GM12875 (cell line): Measurements from ENCODE around the gene MRPL12.
A peak's percentile ranks its signal among the peaks of the same experiment; 100 is the strongest.

Experiments used
- H3K4me3 ChIP-seq: one replicate; pipeline ENCODE4 v1.5.1; 2011; ENCODE audit warnings: low read depth, low read length, control low read depth
- TF ChIP-seq, protein P1 (sequence below): IDR thresholded peaks from 2 replicates; pipeline ENCODE4 v1.5.1; 2011; ENCODE audit warnings: low read depth, mild to moderate bottlenecking, control low read depth, inconsistent platforms, low read length, moderate library complexity, borderline replicate concordance; ENCODE audit not compliant: insufficient read depth

Gene MRPL12

DNA sequence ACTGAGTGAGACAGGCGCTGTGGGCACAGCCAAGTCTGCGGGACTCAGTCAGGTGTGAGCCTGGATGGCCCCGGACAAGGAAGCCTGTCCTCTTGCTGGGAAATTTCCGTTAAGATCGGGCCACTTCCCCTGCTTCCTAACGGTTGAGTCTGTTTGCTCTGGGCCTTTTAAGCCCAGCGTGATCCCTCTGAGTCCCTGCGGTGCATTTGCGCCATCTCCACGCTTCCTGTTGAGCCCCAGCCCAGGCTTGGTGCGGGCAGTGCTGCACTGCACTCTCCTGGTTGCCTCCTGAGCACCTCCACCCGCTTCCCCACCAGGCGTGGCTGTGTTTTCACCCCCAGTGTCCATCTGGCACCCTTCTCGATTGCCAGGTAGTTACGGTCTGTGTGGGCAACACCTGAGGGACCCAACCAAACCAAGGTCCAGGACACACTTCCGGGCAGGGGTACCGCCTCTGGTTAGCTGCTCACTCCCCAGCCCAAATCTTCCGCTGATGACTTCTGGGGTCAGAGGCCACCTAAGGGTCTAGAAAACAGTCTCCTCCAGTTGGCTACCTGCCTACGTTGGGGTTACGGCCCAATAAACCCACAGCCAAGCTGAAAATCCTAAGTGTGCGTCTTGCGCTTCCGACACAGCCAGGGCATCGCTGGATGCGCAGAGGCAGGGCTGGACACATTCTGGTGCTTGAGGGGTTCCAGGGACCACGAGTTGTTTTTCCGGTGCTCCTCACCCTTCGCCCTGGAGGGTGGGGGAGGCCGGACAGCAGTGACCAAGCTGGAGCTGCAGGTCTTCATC, 7.5 kb downstream of the MRPL12 start:
- TF ChIP-seq, protein P1, sequence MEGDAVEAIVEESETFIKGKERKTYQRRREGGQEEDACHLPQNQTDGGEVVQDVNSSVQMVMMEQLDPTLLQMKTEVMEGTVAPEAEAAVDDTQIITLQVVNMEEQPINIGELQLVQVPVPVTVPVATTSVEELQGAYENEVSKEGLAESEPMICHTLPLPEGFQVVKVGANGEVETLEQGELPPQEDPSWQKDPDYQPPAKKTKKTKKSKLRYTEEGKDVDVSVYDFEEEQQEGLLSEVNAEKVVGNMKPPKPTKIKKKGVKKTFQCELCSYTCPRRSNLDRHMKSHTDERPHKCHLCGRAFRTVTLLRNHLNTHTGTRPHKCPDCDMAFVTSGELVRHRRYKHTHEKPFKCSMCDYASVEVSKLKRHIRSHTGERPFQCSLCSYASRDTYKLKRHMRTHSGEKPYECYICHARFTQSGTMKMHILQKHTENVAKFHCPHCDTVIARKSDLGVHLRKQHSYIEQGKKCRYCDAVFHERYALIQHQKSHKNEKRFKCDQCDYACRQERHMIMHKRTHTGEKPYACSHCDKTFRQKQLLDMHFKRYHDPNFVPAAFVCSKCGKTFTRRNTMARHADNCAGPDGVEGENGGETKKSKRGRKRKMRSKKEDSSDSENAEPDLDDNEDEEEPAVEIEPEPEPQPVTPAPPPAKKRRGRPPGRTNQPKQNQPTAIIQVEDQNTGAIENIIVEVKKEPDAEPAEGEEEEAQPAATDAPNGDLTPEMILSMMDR: no peak
- no peak overlapping the region for H3K4me3 ChIP-seq

DNA sequence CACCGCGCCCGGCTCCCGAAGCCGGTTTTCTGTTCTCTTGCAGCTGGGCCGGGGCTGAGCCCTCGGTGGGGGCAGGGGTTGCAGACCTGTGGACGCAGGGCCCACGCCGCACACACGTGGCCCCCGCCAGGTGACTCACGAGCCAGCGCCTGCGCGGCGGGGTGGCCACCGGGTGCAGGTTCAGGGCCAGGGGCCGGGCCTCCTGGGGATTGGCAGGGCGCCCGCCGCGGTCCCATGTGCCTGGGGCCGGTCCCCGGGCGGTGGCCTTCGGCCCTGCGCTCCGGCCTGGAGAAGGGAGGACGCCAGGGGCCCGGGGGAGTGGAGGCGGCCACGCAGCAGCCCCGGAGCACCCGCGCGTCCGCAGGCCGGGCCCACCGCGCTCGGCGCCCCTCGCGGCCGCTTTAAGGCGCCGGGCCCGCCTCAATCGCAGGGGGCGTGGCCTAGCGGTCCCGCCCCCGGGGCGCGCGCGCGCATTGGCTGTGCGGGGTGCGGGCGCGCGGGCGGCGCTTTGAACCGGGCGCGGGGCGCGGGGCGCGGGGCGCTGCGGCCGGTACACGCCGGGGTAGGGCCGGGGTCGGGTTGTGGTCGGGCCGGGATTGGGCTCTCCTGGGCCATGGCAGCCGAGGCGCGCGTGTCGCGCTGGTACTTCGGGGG, 8.8 kb downstream of the MRPL12 start, which contains the start of gene SLC25A10:
Gene SLC25A10 (plus strand): TSS at position 471 of the 654 bp plus-strand sequence. CDS start 143 bp downstream, at position 614.
- TF ChIP-seq, protein P1: no peak
- peak within 1 kb of the TSS; percentile 72 for H3K4me3 ChIP-seq

DNA sequence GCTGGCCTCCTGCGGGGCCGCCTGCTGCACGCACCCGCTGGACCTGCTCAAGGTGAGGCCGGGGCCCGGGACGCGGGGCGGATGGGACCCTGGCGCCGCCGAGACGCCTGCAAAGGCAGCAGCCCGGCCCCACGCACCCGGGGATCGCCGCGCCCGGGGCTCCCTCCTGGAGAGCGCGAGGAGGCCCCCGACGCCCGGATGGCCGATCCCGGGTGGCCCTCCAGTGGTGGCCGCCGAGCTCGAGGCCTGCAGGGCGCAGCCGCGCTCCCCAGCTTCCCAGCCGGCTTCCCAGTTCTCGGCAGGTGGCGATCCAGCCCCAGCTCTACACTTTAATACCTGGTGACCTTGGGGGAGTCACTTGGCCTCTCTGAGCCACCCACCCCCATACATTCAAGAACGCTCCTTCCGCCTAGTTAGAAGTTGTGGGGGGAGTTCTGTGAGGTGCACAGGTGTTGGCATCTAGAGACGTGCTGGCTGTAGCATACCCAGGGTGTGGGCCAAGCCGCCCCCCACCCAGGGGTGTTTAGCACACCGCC, 9.4 kb downstream of the MRPL12 start:
- peak overlapping the region; percentile 72 for H3K4me3 ChIP-seq
- TF ChIP-seq, protein P1: 0 out of 2 replicates have a peak, but pooled peaks have one; percentile 24

DNA sequence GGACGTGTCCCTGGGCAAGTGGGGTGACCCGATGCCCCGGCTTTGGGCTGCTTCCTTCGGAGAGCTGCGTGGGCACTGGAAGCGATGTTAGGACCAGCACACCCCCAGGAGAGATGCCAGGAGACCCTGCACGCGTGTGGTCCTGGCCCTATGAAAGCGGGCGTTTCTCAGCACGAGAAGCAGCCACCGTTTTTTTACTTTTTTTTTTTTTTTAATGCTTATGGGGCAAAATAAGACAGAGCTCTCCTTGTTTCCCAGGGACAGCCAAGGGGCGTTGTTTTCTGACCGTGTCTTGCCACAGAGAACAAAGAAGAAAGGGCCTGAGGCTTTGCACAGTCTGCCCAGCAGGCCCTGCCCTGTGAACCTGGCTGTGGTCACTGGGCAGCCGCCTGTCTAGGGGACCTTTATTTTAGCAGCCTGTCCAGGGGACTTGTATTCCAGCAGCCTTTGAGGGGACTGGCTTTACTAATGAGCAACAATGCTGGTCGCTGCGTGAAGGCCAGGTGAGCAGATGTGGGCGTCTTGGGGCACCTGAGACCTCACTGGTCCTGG, 9.9 kb downstream of the MRPL12 start:
- TF ChIP-seq, protein P1: no peak
- peak overlapping the region; percentile 72 for H3K4me3 ChIP-seq

DNA sequence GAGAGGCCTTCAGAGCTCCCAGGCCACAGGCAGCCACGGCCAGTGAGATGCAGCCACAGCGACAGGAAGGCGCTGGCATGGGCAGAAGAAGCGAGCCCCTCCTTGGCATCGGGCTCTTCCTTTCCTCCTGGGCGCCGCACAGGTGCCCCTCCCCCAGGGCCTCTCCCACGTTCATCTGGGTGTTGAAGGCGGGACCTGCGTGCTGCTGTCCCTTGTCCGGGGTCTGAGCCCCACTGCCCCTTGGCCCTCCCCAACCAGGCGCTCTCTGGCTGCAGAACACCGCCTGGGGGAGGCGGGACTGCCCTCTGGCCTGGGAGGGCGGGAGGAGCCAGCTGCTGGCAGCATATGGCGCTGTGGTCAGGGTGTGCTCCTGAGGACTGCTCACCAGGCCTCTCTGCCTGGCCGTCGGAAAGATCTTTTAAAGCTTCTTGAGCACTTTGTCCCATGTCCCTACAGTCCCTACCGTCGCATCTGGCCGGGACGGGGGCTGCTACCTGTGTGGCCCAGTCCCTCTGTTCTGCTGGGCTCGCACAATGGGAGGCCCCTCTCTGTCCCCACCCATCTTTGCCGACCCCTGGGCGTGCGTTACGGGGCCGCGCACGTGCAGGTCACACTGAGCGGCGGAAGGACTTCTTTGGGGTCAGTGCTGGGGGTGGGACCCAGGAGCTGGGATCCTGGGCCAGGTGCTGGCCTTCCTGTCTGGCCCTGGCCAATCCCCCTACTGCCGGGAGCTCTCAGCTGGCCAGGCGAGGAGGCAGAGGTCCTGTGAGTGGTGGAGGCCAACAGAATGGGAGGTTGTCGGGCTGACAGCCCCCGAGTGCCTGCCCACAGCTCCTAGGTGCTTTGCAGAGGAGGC, 10.6 kb downstream of the MRPL12 start:
- H3K4me3 ChIP-seq: no peak overlapping the region
- TF ChIP-seq, protein P1: no peak

DNA sequence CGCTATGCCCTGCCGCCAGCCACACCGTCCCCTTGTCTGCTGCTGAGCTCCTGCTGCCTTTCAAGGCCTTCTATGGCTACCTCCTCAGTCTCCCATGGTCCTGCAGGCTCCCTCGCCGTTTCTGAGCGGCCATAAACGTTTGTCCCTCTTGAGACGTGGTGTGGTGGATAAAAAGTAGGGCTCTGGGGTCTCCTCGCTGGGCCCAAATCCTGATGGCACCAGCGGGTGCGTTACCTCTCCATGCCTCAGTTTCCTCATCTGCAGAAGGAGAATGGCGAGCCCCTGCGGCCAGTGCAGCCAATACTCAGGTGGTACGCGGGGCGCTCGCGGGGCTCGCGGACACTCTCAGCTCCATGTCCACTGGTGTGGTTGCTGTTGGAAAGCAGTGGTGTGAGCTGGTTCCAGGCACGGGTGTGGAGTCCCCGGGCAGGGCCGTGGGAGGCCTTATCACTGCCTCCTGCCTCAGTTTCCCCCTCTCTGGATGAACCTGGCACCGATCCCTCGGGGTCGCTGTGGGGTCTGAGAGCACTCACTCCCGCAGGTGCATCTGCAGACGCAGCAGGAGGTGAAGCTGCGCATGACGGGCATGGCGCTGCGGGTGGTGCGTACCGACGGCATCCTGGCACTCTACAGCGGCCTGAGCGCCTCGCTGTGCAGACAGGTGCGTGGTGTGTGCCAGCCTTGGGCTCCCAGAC, 11.4 kb downstream of the MRPL12 start:
- TF ChIP-seq, protein P1: no peak
- H3K4me3 ChIP-seq: no peak overlapping the region
